Fibroblast of villous mesenchyme (primary cell): ENCODE data around the gene SNRNP70. TPM values are rescaled to one million over a fixed set of nuclear protein-coding genes. Genes with fewer than 3 reads are reported as not detected.
"Not testable (repeated sequence)": the region's sequence is repeated elsewhere in the genome, so short reads cannot be mapped to it uniquely, and the experiment has no call there.

Experiments
- DNase-seq: peaks from one replicate; pipeline ENCODE4 v3.0.0-alpha.2; 2010; ENCODE audit warnings: low read depth
- H3K4me3 ChIP-seq: 2 replicates; pipeline ENCODE4 v1.5.1; 2011; ENCODE audit warnings: low read depth, mild to moderate bottlenecking, low read length
- total RNA-seq: library from RNA; depleted of rRNA; stranded (reverse); fragments of >200 nt; gene quantifications from 2 replicates; pipeline ENCODE4 v1.2.3, GENCODE V29; 2012
- TF ChIP-seq, protein P1 (sequence below): IDR thresholded peaks from 2 replicates; pipeline ENCODE4 v1.5.1; 2012; ENCODE audit warnings: low read depth, mild to moderate bottlenecking, low read length; ENCODE audit not compliant: insufficient read depth

The SNRNP70 gene
- total RNA-seq, 1 donor = 117 TPM

DNA sequence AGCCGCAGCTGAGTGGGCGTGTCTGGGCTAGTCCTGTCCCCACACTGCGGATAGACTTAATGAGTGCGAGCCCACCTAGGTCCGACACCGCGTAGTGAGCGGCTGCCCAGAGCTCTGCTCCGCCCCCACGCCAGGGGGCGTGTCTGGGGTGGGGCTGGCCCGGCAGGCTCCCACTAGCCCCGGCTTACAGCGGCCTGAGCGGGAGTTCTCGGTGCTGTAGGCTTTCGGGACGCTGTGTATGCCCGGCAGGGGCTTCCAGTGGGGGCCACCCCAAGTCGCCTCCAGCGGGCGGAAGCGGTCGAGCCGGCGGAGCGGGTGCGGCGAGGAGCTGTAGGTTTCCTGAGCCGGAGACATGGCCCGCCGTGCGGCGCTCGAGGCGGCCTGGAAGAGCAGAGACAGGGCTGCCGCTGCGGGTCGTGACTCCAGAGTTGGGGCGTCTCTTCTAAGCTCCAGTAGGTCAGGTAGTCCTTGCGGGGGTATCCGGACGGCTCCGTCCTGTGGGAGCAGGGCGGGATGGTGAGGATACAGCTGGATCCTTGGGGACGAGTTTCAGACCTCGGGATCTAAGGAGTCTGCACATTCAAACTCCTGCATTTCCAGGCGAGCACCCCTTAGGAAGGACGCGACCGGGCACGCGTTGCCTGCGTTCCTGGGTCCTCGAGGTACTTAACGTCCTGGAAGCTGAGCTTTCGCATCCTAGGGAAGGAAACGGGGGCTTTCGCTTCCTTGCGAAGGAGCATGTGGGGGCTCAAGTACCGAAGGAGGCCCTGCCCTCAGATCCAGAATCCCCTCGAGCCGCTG lies 28.9 kb upstream of the SNRNP70 start:
- TF ChIP-seq, protein P1, sequence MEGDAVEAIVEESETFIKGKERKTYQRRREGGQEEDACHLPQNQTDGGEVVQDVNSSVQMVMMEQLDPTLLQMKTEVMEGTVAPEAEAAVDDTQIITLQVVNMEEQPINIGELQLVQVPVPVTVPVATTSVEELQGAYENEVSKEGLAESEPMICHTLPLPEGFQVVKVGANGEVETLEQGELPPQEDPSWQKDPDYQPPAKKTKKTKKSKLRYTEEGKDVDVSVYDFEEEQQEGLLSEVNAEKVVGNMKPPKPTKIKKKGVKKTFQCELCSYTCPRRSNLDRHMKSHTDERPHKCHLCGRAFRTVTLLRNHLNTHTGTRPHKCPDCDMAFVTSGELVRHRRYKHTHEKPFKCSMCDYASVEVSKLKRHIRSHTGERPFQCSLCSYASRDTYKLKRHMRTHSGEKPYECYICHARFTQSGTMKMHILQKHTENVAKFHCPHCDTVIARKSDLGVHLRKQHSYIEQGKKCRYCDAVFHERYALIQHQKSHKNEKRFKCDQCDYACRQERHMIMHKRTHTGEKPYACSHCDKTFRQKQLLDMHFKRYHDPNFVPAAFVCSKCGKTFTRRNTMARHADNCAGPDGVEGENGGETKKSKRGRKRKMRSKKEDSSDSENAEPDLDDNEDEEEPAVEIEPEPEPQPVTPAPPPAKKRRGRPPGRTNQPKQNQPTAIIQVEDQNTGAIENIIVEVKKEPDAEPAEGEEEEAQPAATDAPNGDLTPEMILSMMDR = peak; percentile 56
- DNase-seq = peak; percentile 38
- peak overlapping the region; percentile 61 for H3K4me3 ChIP-seq

DNA sequence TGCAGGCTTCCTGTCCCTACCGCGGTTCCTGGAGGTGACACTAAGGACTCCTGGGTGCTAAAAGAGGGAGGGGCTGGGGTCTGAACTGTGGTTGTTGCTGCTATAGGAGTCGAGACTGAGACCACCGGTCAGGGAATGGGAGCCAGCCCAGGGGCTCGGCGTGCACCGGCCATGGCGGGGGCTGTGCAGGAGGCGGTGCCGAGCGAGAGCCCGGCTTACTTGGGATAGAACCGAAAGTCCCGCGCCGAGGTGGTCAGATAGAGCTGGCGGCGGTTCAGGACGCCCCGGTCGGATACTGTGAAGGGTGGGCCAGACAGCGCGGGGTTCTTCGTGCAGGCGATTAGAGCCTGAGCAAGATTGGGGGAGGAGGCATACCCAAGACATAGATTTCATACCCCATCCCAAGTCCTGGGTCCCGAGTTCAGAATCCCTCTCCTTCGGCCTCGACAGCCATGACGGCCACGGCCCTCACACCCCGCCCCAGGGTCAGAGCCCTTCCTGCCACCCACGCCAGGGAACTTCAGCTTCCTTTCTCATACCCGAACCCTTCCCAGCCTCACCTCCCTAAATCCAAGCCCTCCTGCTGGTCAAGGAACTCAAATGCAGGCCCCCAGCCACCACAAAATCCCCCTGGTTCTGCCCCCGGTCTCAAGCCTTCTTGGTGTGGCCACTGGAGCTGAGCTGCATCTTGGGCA lies 28.2 kb upstream of the SNRNP70 start:
- H3K4me3 ChIP-seq = peak overlapping the region; percentile 61
- not testable (repeated sequence) for DNase-seq

- H3K4me3 ChIP-seq = peak within 1 kb of the TSS; percentile 61
- TF ChIP-seq, protein P1 = no peak
- DNase-seq = peak; percentile 48
Observed at GRCh38 chr19:49057636-49058234, 27.5 kb upstream of the SNRNP70 start, which contains the start of gene CGB7. Gene CGB7, minus strand, starts transcription at chr19:49057749. Its CDS starts 2,374 bp downstream, at chr19:49055375.

GRCh38 chr19:49058562-49058961 lies 26.7 kb upstream of the SNRNP70 start:
- no peak overlapping the region for H3K4me3 ChIP-seq
- TF ChIP-seq, protein P1 = no peak
- peak; percentile 17 for DNase-seq

- H3K4me3 ChIP-seq = no peak overlapping the region
- TF ChIP-seq, protein P1 = no peak
- no peak for DNase-seq
Observed at GRCh38 chr19:49059053-49059452, 26.2 kb upstream of the SNRNP70 start.

DNA sequence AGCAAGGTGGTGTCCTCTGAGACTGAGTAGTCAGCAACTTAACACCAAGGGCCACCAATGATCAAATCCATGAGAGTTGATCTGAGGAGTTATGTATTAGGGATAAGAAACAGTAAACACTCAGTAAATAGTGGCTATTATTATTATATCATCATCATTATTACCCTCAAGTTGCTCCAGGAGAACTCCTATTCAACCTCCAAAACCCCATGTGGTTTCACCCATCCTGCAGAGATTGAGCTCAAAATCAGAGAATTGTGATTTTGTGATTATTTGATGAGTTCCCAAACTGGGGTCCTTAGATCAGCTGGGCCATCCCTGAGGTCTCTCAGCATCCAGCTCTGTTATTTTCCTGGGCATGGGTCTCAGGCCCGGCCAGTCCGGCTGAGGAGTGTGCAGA lies 24.3 kb upstream of the SNRNP70 start:
- no peak for DNase-seq
- no peak overlapping the region for H3K4me3 ChIP-seq
- TF ChIP-seq, protein P1 = no peak

DNA sequence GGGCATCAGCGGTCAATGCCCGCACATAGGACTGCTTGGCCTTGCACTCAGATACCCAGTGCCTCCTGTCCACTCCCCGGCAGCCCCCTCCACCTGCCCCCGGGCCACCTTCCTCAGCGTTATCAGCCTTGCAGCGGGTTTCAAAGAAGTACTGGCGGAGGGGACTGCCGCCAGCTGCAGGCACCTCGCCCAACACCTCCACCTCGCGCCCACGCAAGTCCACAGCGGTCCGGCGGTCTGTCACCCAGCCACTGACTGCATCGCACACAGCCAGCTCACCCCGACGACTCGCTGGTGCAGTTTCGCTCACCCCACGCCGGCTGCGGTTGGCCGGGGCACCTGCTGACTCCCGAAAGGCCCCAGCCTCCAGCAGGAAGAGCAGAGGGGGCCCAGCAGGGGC lies 23.8 kb upstream of the SNRNP70 start:
- DNase-seq = no peak
- no peak overlapping the region for H3K4me3 ChIP-seq
- TF ChIP-seq, protein P1 = no peak
